GM12801 (cell line): Measurements from ENCODE around the gene TMEM91.

Experiments used
- TF ChIP-seq, protein P1 (sequence below): IDR thresholded peaks from one replicate; pipeline ENCODE4 v1.5.1; 2011; ENCODE audit warnings: control low read depth; ENCODE audit not compliant: insufficient read length; ENCODE audit errors: extremely low read depth

Gene TMEM91

DNA sequence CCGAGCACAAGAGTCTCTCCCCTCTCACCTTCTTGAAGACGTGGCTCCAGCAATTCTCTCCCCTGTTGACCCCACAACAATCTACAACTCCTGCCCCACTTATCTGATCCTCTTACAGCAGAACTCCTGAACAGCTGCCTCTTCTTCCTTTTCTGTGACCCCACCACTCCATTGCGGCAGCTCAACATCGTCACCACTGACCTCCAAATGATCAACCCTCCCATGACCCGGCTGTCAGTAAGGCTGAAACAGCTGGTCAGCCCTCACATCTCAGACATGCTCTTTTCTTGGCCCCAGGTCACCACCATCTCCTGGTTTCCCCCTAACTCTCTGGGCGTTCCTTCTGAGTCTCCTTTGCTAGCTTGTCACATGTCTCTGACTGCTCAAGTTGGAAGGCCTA lies 19.0 kb downstream of the TMEM91 start:
- TF ChIP-seq, protein P1, sequence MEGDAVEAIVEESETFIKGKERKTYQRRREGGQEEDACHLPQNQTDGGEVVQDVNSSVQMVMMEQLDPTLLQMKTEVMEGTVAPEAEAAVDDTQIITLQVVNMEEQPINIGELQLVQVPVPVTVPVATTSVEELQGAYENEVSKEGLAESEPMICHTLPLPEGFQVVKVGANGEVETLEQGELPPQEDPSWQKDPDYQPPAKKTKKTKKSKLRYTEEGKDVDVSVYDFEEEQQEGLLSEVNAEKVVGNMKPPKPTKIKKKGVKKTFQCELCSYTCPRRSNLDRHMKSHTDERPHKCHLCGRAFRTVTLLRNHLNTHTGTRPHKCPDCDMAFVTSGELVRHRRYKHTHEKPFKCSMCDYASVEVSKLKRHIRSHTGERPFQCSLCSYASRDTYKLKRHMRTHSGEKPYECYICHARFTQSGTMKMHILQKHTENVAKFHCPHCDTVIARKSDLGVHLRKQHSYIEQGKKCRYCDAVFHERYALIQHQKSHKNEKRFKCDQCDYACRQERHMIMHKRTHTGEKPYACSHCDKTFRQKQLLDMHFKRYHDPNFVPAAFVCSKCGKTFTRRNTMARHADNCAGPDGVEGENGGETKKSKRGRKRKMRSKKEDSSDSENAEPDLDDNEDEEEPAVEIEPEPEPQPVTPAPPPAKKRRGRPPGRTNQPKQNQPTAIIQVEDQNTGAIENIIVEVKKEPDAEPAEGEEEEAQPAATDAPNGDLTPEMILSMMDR = no peak

DNA sequence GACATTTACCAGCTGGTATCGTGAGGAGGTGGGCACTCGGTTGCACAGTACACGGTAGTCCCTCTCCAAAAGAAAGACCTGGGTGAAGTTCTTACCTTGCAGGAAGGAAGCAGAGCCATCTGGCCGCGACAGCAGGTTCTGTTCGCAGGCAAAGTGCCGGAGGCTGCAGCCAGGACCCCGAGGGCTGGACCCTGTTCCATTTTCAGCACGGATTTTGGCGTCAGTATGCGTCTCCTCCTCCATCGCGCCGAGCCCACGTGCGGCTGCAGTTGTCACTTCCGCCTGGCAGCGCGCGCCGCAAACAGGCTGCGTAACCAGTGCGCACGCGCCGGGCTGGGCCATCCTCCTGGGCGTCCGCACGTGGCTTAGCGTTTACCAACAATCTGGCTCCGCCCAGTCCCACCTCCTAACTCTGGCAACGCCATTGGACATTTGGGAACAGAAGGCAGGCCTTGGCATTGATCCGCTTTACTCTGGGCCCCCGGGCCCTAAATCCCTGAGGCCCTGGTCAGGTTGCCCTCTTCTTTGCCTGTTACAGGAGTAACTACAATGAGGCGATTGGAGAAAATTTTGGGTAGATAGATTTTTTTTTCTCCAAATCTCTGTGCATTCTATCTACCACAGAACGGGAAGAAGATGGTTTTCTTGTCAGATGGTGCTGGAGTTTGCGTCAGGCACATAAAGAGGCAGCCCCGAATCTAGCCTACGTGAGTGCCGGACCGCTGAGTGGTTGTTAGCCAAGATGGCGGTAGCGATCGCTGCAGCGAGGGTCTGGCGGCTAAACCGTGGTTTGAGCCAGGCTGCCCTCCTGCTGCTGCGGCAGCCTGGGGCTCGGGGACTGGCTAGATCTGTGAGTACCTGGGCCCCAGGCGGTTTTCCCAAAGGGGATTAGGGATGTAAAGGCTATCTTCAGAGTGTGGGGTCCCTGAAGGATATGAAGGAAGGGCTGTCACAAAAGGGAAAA lies 21.0 kb downstream of the TMEM91 start, which contains the start of the genes BCKDHA and EXOSC5:
BCKDHA (plus strand) TSS at position 733 of the 964 bp plus-strand sequence; CDS start at position 743, 10 bp downstream.
EXOSC5 (minus strand) TSS at position 274 of the 964 bp plus-strand sequence; CDS start at position 243, 31 bp downstream.
- TF ChIP-seq, protein P1 = no peak

DNA sequence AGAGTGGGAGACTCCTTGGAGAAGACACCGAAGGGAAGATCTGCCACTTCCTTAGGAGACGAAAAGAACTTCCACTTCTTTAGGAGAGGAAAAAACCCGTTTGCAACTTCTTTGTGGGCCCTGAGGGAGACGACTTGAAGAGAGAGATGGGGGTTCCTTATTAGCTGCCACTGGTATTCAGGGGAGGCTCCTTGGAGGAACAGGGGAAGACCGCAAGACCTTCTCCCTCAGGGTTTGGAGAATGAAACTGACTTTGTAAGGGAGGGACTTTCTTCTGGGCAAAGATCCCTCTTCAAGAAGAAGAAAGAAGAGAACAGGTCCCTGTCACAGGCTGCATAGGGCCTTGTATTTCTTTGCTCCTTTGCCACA lies 21.7 kb downstream of the TMEM91 start:
- TF ChIP-seq, protein P1 = no peak

DNA sequence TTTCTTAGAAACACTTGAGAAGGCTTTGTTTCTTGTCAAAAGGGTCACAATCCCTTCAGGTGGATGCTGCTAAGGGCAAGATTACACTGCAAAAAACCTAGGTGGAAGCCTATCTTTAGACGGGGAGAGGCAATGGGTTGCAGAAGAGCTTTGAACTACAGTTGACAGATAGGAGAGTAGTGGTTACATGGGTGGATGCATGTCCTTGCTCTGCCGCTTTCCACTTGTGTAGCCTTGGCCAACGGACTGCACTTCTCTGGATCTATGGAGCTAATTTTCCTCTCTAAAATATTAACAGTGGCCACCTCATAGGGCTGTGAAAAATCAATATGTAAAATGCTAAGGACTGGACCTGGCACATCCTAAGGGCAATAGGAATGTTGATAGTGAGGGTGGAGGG lies 22.3 kb downstream of the TMEM91 start:
- TF ChIP-seq, protein P1 = no peak

DNA sequence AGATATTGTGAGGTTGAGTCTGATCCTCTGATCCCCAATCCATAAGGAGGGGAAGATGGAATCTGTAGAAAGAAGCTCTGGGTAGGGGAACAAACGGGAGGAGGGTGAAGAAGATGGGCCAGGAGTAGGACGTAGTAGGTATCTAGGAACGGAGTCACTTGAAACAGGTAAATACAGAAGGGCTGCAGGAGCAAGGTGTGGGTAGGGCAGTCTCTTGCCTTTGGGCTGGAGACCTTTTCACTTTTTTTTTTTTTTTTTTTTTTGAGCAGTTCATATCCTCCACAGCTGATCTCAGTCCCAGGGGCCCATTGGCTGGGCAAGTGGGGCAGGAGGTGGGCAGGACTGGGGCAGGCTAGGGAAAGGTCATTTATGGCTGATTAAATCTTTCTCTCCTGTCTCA lies 22.8 kb downstream of the TMEM91 start:
- TF ChIP-seq, protein P1 = no peak

DNA sequence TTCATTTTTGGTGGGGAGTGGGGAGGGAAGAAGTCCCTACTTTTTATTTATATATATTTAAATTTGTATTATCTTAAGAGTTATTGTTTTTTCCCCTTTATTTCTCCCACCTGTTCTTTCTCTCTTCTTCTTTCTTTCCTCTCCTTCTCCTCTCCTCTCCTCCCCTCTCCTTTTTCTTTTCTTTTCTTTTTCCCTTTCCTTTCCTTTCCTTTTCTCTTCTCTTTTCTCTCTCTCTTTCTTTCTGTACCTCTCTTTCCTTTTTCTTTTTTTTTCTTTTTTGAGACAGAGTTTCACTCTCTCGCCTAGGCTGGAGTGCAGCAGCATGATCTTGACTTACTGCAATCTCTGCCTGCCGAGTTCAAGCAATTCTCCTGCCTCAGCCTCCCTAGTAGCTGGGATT lies 23.2 kb downstream of the TMEM91 start:
- TF ChIP-seq, protein P1 = no peak

DNA sequence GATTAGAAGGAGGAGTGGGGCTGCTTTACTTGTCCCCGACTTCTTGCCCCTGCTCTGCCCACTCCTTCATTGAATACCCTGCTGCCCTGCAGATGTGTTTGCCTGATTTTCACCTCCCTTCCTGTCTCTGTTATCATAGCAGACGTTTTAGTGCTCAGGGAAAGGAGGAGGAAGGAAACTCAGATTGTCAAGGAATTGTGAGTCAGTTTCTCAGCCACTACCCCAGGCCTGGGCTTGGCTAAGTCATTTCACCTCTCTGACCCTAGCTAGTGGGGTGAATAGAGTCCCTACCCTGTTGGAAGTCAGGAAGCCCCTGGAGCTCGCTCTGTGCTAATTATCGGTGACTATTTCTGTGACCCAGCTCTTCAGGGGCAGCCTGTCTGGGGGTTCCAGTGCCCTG lies 25.1 kb downstream of the TMEM91 start:
- TF ChIP-seq, protein P1 = no peak
